ENCODE results near the gene GLI1.
"Not testable (repeated sequence)": the region's sequence is repeated elsewhere in the genome, so short reads cannot be mapped to it uniquely, and the experiment has no call there.

GLI1 gene

GRCh38 chr12:57459750-57460467 is at the start of gene GLI1:
GLI1 (plus strand) TSS chr12:57459785; CDS start chr12:57463692, 3,907 bp downstream.
- DNase-seq, result peak; percentile 56

DNA sequence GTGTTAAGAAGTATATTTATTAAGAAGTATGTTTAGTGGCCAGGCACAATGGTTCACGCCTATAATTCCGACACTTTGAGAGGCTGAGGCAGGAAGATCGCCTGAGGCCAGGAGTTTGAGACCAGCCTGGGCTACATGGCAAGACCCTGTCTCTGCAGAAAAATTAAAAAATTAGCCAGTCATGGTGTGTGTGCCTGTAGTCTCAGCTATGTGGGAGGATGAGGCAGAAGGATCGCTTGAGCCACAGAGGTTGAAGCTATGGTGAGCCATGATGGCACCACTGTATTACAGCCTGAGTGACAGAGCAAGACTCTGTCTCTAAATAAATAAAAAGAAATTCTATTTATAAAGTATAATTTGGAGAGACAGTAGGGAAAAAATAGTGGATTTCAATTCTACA is 49.1 kb upstream of the GLI1 start:
- no peak for DNase-seq

DNA sequence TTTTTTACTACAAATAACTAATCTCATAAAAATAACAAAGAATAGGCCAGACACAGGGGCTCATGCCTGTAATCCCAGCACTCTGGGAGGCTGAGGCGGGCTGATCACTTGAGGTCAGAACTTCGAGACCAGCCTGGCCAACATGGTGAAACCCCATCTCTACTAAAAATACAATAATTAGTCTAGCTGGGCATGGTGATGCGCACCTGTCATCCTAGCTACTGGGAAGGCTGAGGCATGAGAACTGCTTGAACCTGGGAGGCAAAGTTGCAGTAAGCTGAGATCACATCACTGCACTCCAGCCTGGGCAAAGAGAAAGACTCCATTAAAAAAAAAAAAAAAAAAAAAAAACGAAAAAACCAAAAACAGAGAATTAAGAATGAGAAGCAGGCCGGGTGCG is 45.4 kb upstream of the GLI1 start:
- not testable (repeated sequence) for DNase-seq

GRCh38 chr12:57415088-57415487 is 44.5 kb upstream of the GLI1 start:
- DNase-seq, result no peak

- no peak for DNase-seq
These were observed 43.3 kb upstream of the GLI1 start for GRCh38 chr12:57416039-57416996.

GRCh38 chr12:57418255-57418654 is 41.3 kb upstream of the GLI1 start:
- DNase-seq, result no peak

GRCh38 chr12:57419495-57419894 is 40.1 kb upstream of the GLI1 start:
- no peak for DNase-seq

DNA sequence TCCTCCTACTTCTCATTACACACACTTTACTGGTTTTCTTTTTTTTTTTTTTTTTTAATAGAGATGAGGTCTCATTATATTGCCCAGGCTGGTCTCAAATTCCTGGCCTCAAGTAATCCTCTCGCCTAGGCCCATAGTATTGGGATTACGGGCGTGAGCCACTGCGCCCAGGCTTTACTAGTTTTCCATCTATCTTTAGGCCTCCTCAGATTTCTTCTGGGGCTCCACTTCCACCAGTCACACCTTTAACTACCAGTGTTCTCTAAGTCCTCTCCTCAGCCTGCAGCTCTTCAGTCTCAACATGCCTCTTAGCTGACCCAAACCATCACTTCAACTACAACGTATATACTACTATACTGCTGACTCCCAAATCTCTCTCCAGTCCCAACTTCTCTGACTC is 39.1 kb upstream of the GLI1 start:
- DNase-seq, result no peak

DNA sequence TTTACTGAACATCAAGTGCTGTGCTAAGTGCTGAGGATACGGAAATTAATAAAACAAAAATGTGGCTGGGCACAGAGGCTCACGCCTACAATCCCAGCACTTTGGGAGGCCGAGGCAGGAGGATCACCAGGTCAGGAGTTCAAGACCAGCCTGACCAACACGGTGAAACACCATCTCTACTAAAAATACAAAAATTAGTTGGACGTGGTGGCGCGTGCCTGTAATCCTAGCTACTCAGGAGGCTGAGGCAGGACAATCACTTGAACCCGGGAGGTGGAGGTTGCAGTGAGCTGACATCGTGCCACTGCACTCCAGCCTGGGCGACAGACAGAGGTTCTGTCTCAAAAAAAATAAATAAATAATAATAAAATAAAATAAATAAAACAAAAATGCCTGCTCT is 32.6 kb upstream of the GLI1 start:
- not testable (repeated sequence) for DNase-seq

DNA sequence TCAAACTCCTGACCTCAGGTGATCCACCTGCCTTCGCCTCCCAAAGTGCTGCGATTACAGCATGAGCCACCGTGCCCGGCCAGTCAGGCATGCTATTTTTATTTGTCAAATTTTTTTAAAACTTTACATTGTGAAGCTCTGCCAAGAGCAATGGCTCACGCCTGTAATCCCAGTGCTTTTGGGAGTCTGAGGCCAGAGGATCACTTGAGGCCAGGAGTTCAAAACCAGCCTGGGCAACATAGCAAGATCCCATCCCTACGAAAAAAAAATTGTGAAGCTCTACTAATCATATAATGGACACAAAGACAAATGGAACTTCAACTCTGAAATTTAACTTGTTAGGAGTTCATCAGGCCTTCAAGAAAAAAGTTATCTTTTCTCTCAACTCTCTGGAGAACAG is 30.6 kb upstream of the GLI1 start:
- DNase-seq, result no peak

DNA sequence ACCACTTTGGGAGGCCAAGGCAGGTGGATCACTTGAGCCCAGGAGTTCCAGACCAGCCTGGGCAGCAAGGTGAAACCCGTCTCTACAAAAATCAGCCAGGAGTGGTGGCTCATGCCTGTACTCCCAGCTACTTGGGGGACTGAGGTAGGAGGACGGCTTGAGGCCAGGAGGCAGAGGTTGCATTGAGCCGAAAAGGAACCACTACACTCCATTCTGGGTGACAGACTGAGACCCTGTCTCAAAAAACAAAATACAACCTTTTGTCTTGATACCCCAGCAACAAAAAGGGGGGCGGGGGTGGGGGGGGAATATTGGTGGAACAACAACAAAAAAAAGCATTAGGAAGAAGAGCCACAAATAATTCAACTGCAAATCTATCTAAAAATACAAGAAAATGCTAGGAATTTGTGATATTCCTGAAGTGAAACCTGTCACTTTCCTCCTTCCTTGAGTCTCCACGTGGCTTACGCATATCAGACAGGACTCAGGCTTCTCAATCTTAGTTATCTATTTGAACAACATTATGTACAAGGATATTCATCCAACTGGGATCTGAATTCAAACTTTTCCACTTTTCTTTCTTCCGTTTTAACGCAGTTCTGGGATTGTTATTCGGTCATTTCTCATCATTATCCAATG is 30.0 kb upstream of the GLI1 start:
- no peak for DNase-seq

GRCh38 chr12:57430112-57430930 is 29.3 kb upstream of the GLI1 start:
- no peak for DNase-seq

- DNase-seq, result peak; percentile 96
These were observed 28.5 kb upstream of the GLI1 start, which contains the start of gene R3HDM2 for GRCh38 chr12:57430931-57431566. R3HDM2 (minus strand) TSS chr12:57431043; CDS start chr12:57310428, 120,615 bp downstream.

DNA sequence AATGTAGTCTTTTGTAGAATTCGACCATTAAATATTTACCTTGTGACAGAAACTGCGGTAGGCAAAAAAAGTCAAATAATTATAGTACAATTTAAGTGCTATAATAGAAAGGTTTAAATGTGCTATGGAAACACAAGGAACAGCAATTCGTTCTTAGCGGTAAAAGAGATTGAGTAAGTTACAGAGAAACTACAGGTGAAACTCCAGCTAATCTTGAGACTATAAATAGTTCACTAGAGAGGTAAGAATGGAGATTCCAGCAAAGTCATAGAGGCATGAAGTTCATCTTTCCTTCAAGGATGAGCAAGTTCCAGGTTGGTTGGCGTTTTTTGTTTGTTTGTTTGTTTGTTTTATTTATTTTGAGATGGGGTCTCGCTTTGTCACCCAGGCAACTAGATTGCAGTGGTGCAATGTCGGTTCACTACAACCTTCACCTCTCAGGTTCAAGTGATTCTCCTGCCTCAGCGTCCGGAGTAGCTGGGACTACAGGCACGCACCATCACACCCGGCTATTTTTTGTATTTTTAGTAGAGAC is 27.9 kb upstream of the GLI1 start:
- no peak for DNase-seq

DNA sequence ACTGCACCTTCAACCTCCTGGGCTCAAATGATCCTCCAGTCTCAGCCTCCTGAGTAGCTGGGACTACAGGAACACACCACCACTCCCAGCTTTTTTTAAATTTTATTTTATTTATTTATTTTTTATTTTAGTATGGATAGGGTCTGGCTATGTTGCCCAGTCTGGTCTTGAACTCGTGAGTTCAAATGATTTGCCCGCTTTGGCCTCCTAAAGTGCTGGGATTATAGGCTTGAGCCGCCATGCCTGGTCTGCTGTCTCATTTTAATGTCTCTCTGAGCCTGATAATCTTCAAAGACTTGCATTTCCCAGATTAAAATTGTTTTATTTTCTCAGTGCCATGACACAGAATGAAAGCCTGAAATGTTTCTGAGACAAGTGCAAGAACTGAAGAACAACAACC is 26.2 kb upstream of the GLI1 start:
- no peak for DNase-seq

GRCh38 chr12:57434517-57435223 is 24.9 kb upstream of the GLI1 start, which contains the start of gene INHBC:
INHBC (plus strand) TSS chr12:57434784; CDS start chr12:57434887, 103 bp downstream.
- DNase-seq, result no peak

GRCh38 chr12:57435293-57435692 is 24.3 kb upstream of the GLI1 start:
- no peak for DNase-seq

DNA sequence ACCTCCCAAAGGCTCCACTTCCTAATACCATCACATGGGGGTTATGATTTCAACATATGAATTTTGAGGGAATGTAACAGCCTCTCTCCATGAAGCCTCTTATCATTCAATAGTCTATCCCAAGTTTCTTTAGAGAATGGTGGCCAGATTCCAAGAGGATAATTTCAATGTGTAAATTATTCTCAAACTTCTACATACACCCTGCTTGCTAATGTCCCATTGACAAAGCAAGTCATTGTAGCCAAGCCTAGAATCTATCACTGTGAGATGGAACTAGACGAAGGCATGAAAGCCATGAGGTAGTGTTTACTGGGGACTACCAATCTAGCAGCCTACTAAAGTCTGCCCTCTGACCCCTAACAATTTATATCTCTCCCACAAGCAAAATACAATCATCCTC is 21.2 kb upstream of the GLI1 start:
- DNase-seq, result no peak

DNA sequence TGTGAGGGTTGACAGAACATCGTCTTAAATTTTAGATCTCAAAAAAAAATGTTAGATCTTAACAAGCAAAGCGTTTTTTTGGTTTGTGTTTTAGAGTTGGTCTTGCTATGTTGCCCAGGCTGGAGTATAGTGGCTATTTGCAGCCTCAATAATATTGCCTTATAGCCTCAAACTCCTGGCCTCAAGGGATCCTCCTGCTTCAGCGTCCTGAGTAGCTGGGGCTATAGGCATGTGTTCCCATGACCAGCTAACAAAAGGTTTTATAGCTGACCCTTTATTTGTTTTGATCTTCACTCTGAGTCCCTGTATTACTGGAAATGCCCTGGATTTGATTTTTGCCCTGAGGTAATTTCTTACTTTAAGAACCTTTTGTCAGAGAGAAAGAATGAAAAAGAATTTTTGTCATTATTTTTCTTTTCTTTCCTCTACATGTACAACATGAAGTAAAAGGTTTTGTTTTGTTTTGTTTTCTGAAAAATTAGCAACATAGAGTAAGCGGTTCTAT is 19.8 kb upstream of the GLI1 start:
- no peak for DNase-seq

DNA sequence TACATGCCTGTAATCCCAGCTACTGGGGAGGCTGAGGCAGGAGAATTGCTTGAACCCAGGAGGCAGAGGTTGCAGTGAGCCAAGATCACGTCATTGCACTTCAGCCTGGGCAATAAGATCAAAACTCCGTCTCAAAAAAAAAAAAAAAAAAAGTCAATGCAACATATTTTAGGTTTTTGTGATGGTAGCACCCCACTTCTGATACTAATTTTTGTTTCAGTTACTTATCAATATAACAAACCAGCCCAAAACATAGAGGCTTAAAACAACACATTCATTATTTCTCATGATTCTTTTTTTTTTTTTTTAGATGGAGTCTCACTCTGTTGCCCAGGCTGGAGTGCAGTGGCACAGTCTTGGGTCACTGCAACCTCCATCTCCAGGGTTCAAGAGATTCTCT is 18.2 kb upstream of the GLI1 start:
- DNase-seq, result not testable (repeated sequence)
